Measurements from ENCODE around the gene ADARB2.

ADARB2 gene

DNA sequence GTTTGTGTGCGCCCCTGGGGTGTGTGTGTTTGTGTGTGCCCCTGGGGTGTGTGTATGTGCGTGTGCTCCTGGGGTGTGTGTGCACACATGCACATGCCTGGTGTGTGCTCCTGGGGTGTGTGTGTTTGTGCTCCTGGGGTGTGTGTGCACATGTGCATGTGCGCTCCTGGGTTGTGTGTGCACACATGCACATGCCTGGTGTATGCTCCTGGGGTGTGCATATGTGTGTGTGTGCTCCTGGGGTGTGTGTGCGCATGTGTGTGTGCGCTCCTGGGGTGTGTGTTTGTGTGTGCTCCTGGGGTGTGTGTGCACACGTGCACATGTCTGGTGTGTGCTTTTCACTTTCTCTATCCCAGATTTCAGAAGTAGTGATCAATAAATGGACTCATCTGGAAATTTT is 360.1 kb downstream of the ADARB2 start:
- TF ChIP-seq SIN3A (IDR thresholded peaks at IDR 0.05; ENCODE audit: borderline replicate concordance, insufficient read depth, low read length) = no peak
- no peak for TF ChIP-seq TAF1 (IDR thresholded peaks at IDR 0.05; ENCODE audit: borderline replicate concordance, insufficient read depth, low read length)
- no peak for TF ChIP-seq POLR2AphosphoS5 (IDR thresholded peaks at IDR 0.05; ENCODE audit: low read depth, low read length)
- TF ChIP-seq REST (IDR thresholded peaks at IDR 0.05; ENCODE audit: insufficient read depth in 1 of 2, low read depth in 2 of 2, low read length in 2 of 2) = no peak
- TF ChIP-seq FOXP2 (optimal IDR thresholded peaks at IDR 0.05; ENCODE audit: borderline replicate concordance, extremely low read depth, extremely low read length, insufficient read depth) = no peak

DNA sequence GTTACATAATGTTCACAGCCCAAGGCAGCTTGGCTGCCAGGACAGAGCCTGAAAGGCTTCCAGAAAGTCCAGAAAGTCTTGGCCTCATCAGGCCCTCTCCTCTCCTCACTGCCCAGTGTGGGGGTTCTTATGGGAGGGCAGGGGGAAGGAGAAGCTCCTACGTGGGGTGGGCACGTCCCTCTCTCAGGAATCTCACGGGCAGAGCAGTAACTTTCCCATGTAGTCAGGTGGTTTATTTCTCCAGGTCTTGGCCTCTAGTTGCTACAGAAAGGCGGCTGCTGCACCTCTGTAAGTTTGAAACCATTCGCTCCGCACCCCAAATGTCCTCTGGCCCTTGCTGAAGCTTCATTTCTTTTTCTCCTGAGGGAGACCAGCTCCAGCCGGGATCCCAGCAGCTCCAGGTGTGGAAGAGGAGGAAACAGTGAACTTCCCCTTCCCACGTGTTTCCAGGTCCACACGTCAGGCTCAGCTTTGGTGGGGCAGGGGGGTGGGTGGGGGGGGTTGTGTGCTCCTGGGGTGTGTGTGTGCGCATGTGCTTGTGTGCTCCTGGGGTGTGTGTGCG is 360.9 kb downstream of the ADARB2 start:
- TF ChIP-seq REST (IDR thresholded peaks at IDR 0.05; ENCODE audit: insufficient read depth in 1 of 2, low read depth in 2 of 2, low read length in 2 of 2) (no peak), SIN3A (IDR thresholded peaks at IDR 0.05; ENCODE audit: borderline replicate concordance, insufficient read depth, low read length) (no peak), FOXP2 (optimal IDR thresholded peaks at IDR 0.05; ENCODE audit: borderline replicate concordance, extremely low read depth, extremely low read length, insufficient read depth) (no peak), TAF1 (IDR thresholded peaks at IDR 0.05; ENCODE audit: borderline replicate concordance, insufficient read depth, low read length) (no peak), POLR2AphosphoS5 (IDR thresholded peaks at IDR 0.05; ENCODE audit: low read depth, low read length) (no peak)

- TF ChIP-seq REST (IDR thresholded peaks at IDR 0.05; ENCODE audit: insufficient read depth in 1 of 2, low read depth in 2 of 2, low read length in 2 of 2) = no peak
- TF ChIP-seq FOXP2 (optimal IDR thresholded peaks at IDR 0.05; ENCODE audit: borderline replicate concordance, extremely low read depth, extremely low read length, insufficient read depth) = no peak
- TF ChIP-seq POLR2AphosphoS5 (IDR thresholded peaks at IDR 0.05; ENCODE audit: low read depth, low read length) = no peak
- no peak for TF ChIP-seq TAF1 (IDR thresholded peaks at IDR 0.05; ENCODE audit: borderline replicate concordance, insufficient read depth, low read length)
- no peak for TF ChIP-seq SIN3A (IDR thresholded peaks at IDR 0.05; ENCODE audit: borderline replicate concordance, insufficient read depth, low read length)
Measured at GRCh38 chr10:1375346-1376170, 361.8 kb downstream of the ADARB2 start.

DNA sequence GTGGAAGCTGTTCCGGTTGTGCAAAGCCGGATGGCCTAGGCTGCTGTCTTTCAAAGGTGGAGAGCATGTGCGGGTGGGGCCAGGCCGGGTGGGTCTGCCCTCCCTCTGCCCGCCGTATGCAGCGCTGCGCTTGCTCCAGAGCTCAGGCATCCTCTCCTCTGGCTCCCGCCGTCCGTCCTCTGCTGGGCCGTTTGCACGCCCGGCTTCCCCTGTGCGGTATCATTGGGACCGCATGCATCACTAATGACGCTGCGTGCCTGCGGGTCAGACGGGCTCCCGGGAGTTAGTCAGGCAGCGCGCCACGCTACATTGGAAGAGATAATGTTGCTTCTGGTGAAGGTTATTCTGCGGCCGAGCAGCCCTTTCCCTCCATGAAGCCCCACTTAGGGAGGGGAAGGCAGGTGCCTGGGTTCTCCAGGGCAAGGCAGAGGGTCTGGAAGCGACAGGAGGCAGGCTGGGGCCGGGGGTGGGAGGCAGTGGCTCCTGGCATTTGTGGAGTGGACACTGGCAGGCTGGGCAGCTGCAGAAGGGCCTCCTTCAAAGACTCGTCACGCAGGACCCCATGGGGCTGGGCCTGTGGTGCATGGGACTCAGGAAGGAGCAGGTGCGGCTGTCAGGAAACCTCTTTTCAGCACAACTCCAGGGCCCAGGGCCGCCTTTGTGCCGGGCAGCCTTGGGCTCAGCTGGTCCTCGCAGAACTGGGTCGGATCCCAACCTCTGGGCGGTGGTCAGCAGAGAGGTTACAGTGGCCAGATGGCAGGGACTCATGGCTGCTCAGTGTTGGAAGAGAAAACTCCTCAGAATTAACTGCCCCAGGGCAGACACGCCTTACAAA is 362.6 kb downstream of the ADARB2 start:
- no peak for TF ChIP-seq REST (IDR thresholded peaks at IDR 0.05; ENCODE audit: insufficient read depth in 1 of 2, low read depth in 2 of 2, low read length in 2 of 2)
- no peak for TF ChIP-seq TAF1 (IDR thresholded peaks at IDR 0.05; ENCODE audit: borderline replicate concordance, insufficient read depth, low read length)
- TF ChIP-seq SIN3A (IDR thresholded peaks at IDR 0.05; ENCODE audit: borderline replicate concordance, insufficient read depth, low read length) = no peak
- no peak for TF ChIP-seq FOXP2 (optimal IDR thresholded peaks at IDR 0.05; ENCODE audit: borderline replicate concordance, extremely low read depth, extremely low read length, insufficient read depth)
- TF ChIP-seq POLR2AphosphoS5 (IDR thresholded peaks at IDR 0.05; ENCODE audit: low read depth, low read length) = no peak
